H1 (cell line): Measurements from ENCODE around the gene TRPV4.

Source experiments
- BCL11A ChIP-seq, 2 experiments: IDR thresholded peaks; one replicate each; pipeline ENCODE4 v1.6.1; 2011; ENCODE audit warnings: low read depth in 2 of 2, low read length in 2 of 2, mild to moderate bottlenecking in 2 of 2
- CEBPB ChIP-seq: IDR thresholded peaks from 2 replicates; pipeline ENCODE4 v1.6.1; 2012; ENCODE audit warnings: low read depth, low read length
- EP300 ChIP-seq, 2 experiments: IDR thresholded peaks; 1 replicate in 1 of 2; 2 replicates in 1 of 2; pipeline ENCODE4 v1.6.1; 2011 to 2012; ENCODE audit warnings: low read depth in 2 of 2, low read length in 2 of 2, mild to moderate bottlenecking in 2 of 2, borderline replicate concordance in 1 of 2, inconsistent platforms in 1 of 2, moderate library complexity in 1 of 2
- GABPA ChIP-seq: IDR thresholded peaks from 2 replicates; pipeline ENCODE4 v1.6.1; 2011; ENCODE audit warnings: mild to moderate bottlenecking, low read length, moderate library complexity, borderline replicate concordance; ENCODE audit not compliant: insufficient read depth
- JUN ChIP-seq: IDR thresholded peaks from 2 replicates; pipeline ENCODE4 v1.6.1; 2011; ENCODE audit warnings: low read depth, mild to moderate bottlenecking, improper control_type of control experiment, low read length
- NRF1 ChIP-seq: IDR thresholded peaks from 2 replicates; pipeline ENCODE4 v1.6.1; 2011; ENCODE audit warnings: mild to moderate bottlenecking, low read depth, low read length, improper control_type of control experiment
- PHF8 ChIP-seq: fragments of 200-600 bp; sonication (generic); conservative IDR thresholded peaks from 2 replicates; pipeline ENCODE4 v1.7.1; 2012; ENCODE audit warnings: low read depth, mild to moderate bottlenecking, inconsistent platforms, low read length, moderate library complexity
- POLR2AphosphoS5 ChIP-seq: IDR thresholded peaks from 2 replicates; pipeline ENCODE4 v1.6.1; 2011; ENCODE audit warnings: low read depth, low read length
- RAD21 ChIP-seq, 2 experiments: IDR thresholded peaks in 1 of 2; conservative IDR thresholded peaks in 1 of 2; 2 replicates each; pipeline ENCODE4 v1.6.1; 2011; ENCODE audit warnings: low read depth in 2 of 2, low read length in 2 of 2, improper control_type of control experiment in 1 of 2, inconsistent platforms in 1 of 2, mild to moderate bottlenecking in 1 of 2, moderate library complexity in 1 of 2
- RNF2 ChIP-seq: fragments of 200-900, 300-1000 bp; sonication (generic); IDR thresholded peaks from 2 replicates; pipeline ENCODE4 v1.7.1; 2016; ENCODE audit warnings: borderline replicate concordance, low read depth, mild to moderate bottlenecking, antibody characterized with exemption, low read length; ENCODE audit not compliant: poor library complexity, severe bottlenecking; ENCODE audit errors: missing control alignments
- TF ChIP-seq, protein P1 (sequence below), 3 experiments: IDR thresholded peaks; 1 replicate in 2 of 3; 2 replicates in 1 of 3; pipeline versions ENCODE4 v1.5.1 to v1.6.1; 2011; ENCODE audit warnings: low read length in 3 of 3, mild to moderate bottlenecking in 3 of 3, inconsistent platforms in 2 of 3, low read depth in 1 of 3, moderate library complexity in 1 of 3; ENCODE audit not compliant: insufficient read depth in 1 of 3; ENCODE audit errors: control extremely low read depth in 1 of 3

- TF ChIP-seq GABPA = no peak
- TF ChIP-seq NRF1 = no peak
- TF ChIP-seq, protein P1, sequence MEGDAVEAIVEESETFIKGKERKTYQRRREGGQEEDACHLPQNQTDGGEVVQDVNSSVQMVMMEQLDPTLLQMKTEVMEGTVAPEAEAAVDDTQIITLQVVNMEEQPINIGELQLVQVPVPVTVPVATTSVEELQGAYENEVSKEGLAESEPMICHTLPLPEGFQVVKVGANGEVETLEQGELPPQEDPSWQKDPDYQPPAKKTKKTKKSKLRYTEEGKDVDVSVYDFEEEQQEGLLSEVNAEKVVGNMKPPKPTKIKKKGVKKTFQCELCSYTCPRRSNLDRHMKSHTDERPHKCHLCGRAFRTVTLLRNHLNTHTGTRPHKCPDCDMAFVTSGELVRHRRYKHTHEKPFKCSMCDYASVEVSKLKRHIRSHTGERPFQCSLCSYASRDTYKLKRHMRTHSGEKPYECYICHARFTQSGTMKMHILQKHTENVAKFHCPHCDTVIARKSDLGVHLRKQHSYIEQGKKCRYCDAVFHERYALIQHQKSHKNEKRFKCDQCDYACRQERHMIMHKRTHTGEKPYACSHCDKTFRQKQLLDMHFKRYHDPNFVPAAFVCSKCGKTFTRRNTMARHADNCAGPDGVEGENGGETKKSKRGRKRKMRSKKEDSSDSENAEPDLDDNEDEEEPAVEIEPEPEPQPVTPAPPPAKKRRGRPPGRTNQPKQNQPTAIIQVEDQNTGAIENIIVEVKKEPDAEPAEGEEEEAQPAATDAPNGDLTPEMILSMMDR (IDR thresholded peaks at IDR 0.05; ENCODE audit: control extremely low read depth in 1 of 3, insufficient read depth in 1 of 3, low read depth in 1 of 3, low read length in 3 of 3) = no peak
- no peak for TF ChIP-seq CEBPB
- no peak for TF ChIP-seq EP300 (IDR thresholded peaks at IDR 0.05; ENCODE audit: borderline replicate concordance in 1 of 2, low read depth in 2 of 2, low read length in 2 of 2)
- TF ChIP-seq RNF2 = no peak
- no peak for TF ChIP-seq PHF8
- TF ChIP-seq JUN = no peak
- TF ChIP-seq RAD21 (IDR thresholded peaks at IDR 0.05 in 1 of 2, conservative IDR thresholded peaks at IDR 0.05 in 1 of 2; ENCODE audit: low read depth in 2 of 2, low read length in 2 of 2) = no peak
- no peak for TF ChIP-seq BCL11A (IDR thresholded peaks at IDR 0.05; ENCODE audit: low read depth in 2 of 2, low read length in 2 of 2)
- TF ChIP-seq POLR2AphosphoS5 = no peak
Measured at GRCh38 chr12:109770861-109771670, 62.1 kb downstream of the TRPV4 start.
